Ovary (tissue), 3 donors: ENCODE results near the gene GGACT.

Experiments
- CTCF ChIP-seq, 3 donors: fragments of 450-650 bp in 2 of 3; fragments of 200-600 bp in 1 of 3; IDR thresholded peaks; one replicate each; pipeline versions ENCODE4 v1.5.1 to v1.8.0; 2016 to 2022; ENCODE audit warnings: antibody characterized with exemption in 3 of 3, mild to moderate bottlenecking in 1 of 3
- POLR2A ChIP-seq: fragments of 450-650 bp; IDR thresholded peaks from one replicate; pipeline ENCODE4 v1.6.1; 2017; ENCODE audit warnings: antibody characterized with exemption, mild to moderate bottlenecking, moderate library complexity
- donor health status: DM: no; HTN: no; CAD: no.

GRCh38 chr13:100559886-100560285, 28.7 kb downstream of the GGACT start:
- TF ChIP-seq CTCF (IDR thresholded peaks at IDR 0.05), result no peak
- no peak for TF ChIP-seq POLR2A
